GM04503 (cell line): ENCODE results near the gene RAPGEF3.

Experiments used
- DNase-seq: peaks from one replicate; pipeline ENCODE4 v3.0.0-alpha.2; 2012; ENCODE audit warnings: low read depth

Gene RAPGEF3

GRCh38 chr12:47776471-47777143 lies 17.9 kb upstream of the RAPGEF3 start:
- no peak for DNase-seq

GRCh38 chr12:47775100-47775911 lies 16.6 kb upstream of the RAPGEF3 start:
- no peak for DNase-seq

- no peak for DNase-seq
Observed at GRCh38 chr12:47774663-47775062, 16.0 kb upstream of the RAPGEF3 start.

GRCh38 chr12:47773858-47774580 lies 15.3 kb upstream of the RAPGEF3 start:
- DNase-seq = no peak

GRCh38 chr12:47773062-47773857 lies 14.6 kb upstream of the RAPGEF3 start, which contains the start of gene SLC48A1:
Gene SLC48A1 (plus strand): TSS chr12:47773238. CDS start chr12:47773305, 67 bp downstream.
- DNase-seq = no peak

GRCh38 chr12:47772738-47773061 lies 14.0 kb upstream of the RAPGEF3 start:
- DNase-seq = no peak

- DNase-seq = no peak
Observed at GRCh38 chr12:47772094-47772660, 13.5 kb upstream of the RAPGEF3 start.

GRCh38 chr12:47771304-47771703 lies 12.6 kb upstream of the RAPGEF3 start:
- DNase-seq = no peak

- DNase-seq = no peak
Observed at GRCh38 chr12:47770086-47770726, 11.5 kb upstream of the RAPGEF3 start.

GRCh38 chr12:47769234-47770085 lies 10.8 kb upstream of the RAPGEF3 start:
- no peak for DNase-seq

- DNase-seq = no peak
Observed at GRCh38 chr12:47768323-47768811, 9.7 kb upstream of the RAPGEF3 start.

GRCh38 chr12:47767216-47767724 lies 8.6 kb upstream of the RAPGEF3 start:
- DNase-seq = no peak

- no peak for DNase-seq
Observed at GRCh38 chr12:47766502-47767215, 8.0 kb upstream of the RAPGEF3 start.

- no peak for DNase-seq
Observed at GRCh38 chr12:47763481-47764346, 5.0 kb upstream of the RAPGEF3 start.

GRCh38 chr12:47762850-47763465 lies 4.3 kb upstream of the RAPGEF3 start:
- no peak for DNase-seq

- DNase-seq = no peak
Observed at GRCh38 chr12:47758584-47758833, 171 bp downstream of the RAPGEF3 start.

- no peak for DNase-seq
Observed at GRCh38 chr12:47757840-47758583, 668 bp downstream of the RAPGEF3 start.
